Measurements from ENCODE around the gene SINHCAF.
"Not testable (repeated sequence)": the region's sequence is repeated elsewhere in the genome, so short reads cannot be mapped to it uniquely, and the experiment has no call there.

Gene SINHCAF

GRCh38 chr12:31259136-31259886 lies 66.6 kb downstream of the SINHCAF start:
- no peak for DNase-seq

- no peak for DNase-seq
Observed at GRCh38 chr12:31257784-31258183, 68.2 kb downstream of the SINHCAF start.

- DNase-seq, result not testable (repeated sequence)
Observed at GRCh38 chr12:31251707-31252611, 74.0 kb downstream of the SINHCAF start.

- no peak for DNase-seq
Observed at GRCh38 chr12:31250179-31250578, 75.8 kb downstream of the SINHCAF start.

GRCh38 chr12:31249356-31249755 lies 76.6 kb downstream of the SINHCAF start:
- no peak for DNase-seq

- no peak for DNase-seq
Observed at GRCh38 chr12:31248815-31249214, 77.1 kb downstream of the SINHCAF start.

- DNase-seq, result no peak
Observed at GRCh38 chr12:31248337-31248736, 77.6 kb downstream of the SINHCAF start.

GRCh38 chr12:31246470-31246850 lies 79.5 kb downstream of the SINHCAF start:
- DNase-seq, result no peak

- no peak for DNase-seq
Observed at GRCh38 chr12:31245822-31246469, 80.0 kb downstream of the SINHCAF start.

- DNase-seq, result not testable (repeated sequence)
Observed at GRCh38 chr12:31242418-31242817, 83.5 kb downstream of the SINHCAF start.

GRCh38 chr12:31238764-31239387 lies 87.1 kb downstream of the SINHCAF start:
- peak; percentile 64 for DNase-seq

- DNase-seq, result not testable (repeated sequence)
Observed at GRCh38 chr12:31238333-31238732, 87.6 kb downstream of the SINHCAF start.

- no peak for DNase-seq
Observed at GRCh38 chr12:31236998-31237637, 88.8 kb downstream of the SINHCAF start.

- no peak for DNase-seq
Observed at GRCh38 chr12:31235868-31236395, 90.0 kb downstream of the SINHCAF start.

- no peak for DNase-seq
Observed at GRCh38 chr12:31234955-31235867, 90.7 kb downstream of the SINHCAF start.

- DNase-seq, result no peak
Observed at GRCh38 chr12:31234053-31234840, 91.7 kb downstream of the SINHCAF start.

GRCh38 chr12:31233061-31233730 lies 92.8 kb downstream of the SINHCAF start:
- DNase-seq, result no peak

GRCh38 chr12:31232361-31232965 lies 93.5 kb downstream of the SINHCAF start:
- no peak for DNase-seq
